ENCODE measurements around the gene EPHA6.

DNA sequence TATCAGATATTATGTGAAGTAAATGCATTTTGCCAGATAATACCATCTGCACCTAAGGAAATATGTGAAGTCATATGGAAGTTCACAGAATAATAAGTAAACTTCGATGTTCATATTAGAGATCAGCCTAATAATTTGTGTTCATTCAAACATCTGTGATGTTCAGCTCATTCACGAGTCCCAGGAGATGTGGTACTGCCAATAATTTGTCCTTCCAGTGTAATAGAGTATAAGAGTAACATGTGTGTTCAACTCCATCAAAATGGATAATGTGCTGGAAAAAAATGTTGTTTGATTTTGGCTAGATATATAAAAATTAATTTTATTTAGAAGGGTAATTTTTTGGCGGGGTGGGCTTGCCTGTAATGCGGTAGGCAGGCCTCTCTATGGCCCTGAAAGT lies 874.7 kb downstream of the EPHA6 start:
- TF ChIP-seq, protein P1, sequence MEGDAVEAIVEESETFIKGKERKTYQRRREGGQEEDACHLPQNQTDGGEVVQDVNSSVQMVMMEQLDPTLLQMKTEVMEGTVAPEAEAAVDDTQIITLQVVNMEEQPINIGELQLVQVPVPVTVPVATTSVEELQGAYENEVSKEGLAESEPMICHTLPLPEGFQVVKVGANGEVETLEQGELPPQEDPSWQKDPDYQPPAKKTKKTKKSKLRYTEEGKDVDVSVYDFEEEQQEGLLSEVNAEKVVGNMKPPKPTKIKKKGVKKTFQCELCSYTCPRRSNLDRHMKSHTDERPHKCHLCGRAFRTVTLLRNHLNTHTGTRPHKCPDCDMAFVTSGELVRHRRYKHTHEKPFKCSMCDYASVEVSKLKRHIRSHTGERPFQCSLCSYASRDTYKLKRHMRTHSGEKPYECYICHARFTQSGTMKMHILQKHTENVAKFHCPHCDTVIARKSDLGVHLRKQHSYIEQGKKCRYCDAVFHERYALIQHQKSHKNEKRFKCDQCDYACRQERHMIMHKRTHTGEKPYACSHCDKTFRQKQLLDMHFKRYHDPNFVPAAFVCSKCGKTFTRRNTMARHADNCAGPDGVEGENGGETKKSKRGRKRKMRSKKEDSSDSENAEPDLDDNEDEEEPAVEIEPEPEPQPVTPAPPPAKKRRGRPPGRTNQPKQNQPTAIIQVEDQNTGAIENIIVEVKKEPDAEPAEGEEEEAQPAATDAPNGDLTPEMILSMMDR (conservative IDR thresholded peaks at IDR 0.05 in 1 of 2, IDR thresholded peaks at IDR 0.05 in 1 of 2; ENCODE audit: low read depth in 1 of 2, low read length in 2 of 2) = no peak
- no peak for TF ChIP-seq EZH2 (IDR thresholded peaks at IDR 0.05; ENCODE audit: low read length, missing control alignments)
